Stimulated activated naive CD4-positive, alpha-beta T cell treated with Interleukin-2 at 50 U/mL for 16 hours (primary cell): ENCODE measurements around the gene ADAM22.
A peak's percentile ranks its signal among the peaks of the same experiment; 100 is the strongest.

Source experiments
- DNase-seq: peaks from one replicate; lab custom pipeline; 2025; lab: John Stamatoyannopoulos, UW

Gene ADAM22

GRCh38 chr7:88167721-88168120, 233.7 kb downstream of the ADAM22 start:
- DNase-seq, result no peak

- DNase-seq, result no peak
Measured at GRCh38 chr7:88169717-88170320, 235.8 kb downstream of the ADAM22 start.

GRCh38 chr7:88172842-88173241, 238.8 kb downstream of the ADAM22 start:
- no peak for DNase-seq

- no peak for DNase-seq
Measured at GRCh38 chr7:88176190-88176589, 242.1 kb downstream of the ADAM22 start.

- DNase-seq, result no peak
Measured at GRCh38 chr7:88183051-88183450, 249.0 kb downstream of the ADAM22 start.

- DNase-seq, result peak; percentile 3
Measured at GRCh38 chr7:88184848-88185304, 250.8 kb downstream of the ADAM22 start.

- DNase-seq, result no peak
Measured at GRCh38 chr7:88185650-88186049, 251.6 kb downstream of the ADAM22 start.

GRCh38 chr7:88191911-88192310, 257.9 kb downstream of the ADAM22 start:
- DNase-seq, result no peak

GRCh38 chr7:88200261-88200660, 266.2 kb downstream of the ADAM22 start:
- DNase-seq, result no peak

- DNase-seq, result no peak
Measured at GRCh38 chr7:88200789-88201188, 266.7 kb downstream of the ADAM22 start.

- DNase-seq, result no peak
Measured at GRCh38 chr7:88201305-88201704, 267.3 kb downstream of the ADAM22 start.

GRCh38 chr7:88202278-88202677, 268.2 kb downstream of the ADAM22 start:
- DNase-seq, result no peak

GRCh38 chr7:88202799-88203198, 268.7 kb downstream of the ADAM22 start:
- DNase-seq, result no peak

- no peak for DNase-seq
Measured at GRCh38 chr7:88203401-88203800, 269.4 kb downstream of the ADAM22 start.

GRCh38 chr7:88204525-88205110, 270.6 kb downstream of the ADAM22 start:
- no peak for DNase-seq

GRCh38 chr7:88205179-88205578, 271.1 kb downstream of the ADAM22 start:
- DNase-seq, result no peak

- DNase-seq, result no peak
Measured at GRCh38 chr7:88206254-88206653, 272.2 kb downstream of the ADAM22 start.

GRCh38 chr7:88208521-88208920, 274.5 kb downstream of the ADAM22 start:
- DNase-seq, result no peak

- DNase-seq, result no peak
Measured at GRCh38 chr7:88212918-88213317, 278.9 kb downstream of the ADAM22 start.

GRCh38 chr7:88214456-88214855, 280.4 kb downstream of the ADAM22 start:
- no peak for DNase-seq

GRCh38 chr7:88215295-88215694, 281.2 kb downstream of the ADAM22 start:
- no peak for DNase-seq

GRCh38 chr7:88216276-88216675, 282.2 kb downstream of the ADAM22 start:
- no peak for DNase-seq

GRCh38 chr7:88217675-88218428, 283.8 kb downstream of the ADAM22 start:
- DNase-seq, result no peak

GRCh38 chr7:88218429-88218745, 284.3 kb downstream of the ADAM22 start:
- DNase-seq, result no peak
